GM12872 (cell line): ENCODE measurements around the gene ARHGAP9.

ENCODE experiments used
- CTCF ChIP-seq: IDR thresholded peaks from 3 replicates; pipeline ENCODE4 v1.5.1; 2011; ENCODE audit warnings: low read depth, mild to moderate bottlenecking, low read length, moderate library complexity; ENCODE audit not compliant: insufficient read depth

Gene ARHGAP9

GRCh38 chr12:57473886-57474285, 5.8 kb downstream of the ARHGAP9 start:
- no peak for TF ChIP-seq CTCF

- TF ChIP-seq CTCF: no peak
Measured at GRCh38 chr12:57473392-57473791, 6.3 kb downstream of the ARHGAP9 start.

- no peak for TF ChIP-seq CTCF
Measured at GRCh38 chr12:57472391-57472790, 7.3 kb downstream of the ARHGAP9 start.

- no peak for TF ChIP-seq CTCF
Measured at GRCh38 chr12:57471661-57472060, 8.0 kb downstream of the ARHGAP9 start.

GRCh38 chr12:57470970-57471656, 8.6 kb downstream of the ARHGAP9 start:
- no peak for TF ChIP-seq CTCF

- no peak for TF ChIP-seq CTCF
Measured at GRCh38 chr12:57470286-57470969, 9.2 kb downstream of the ARHGAP9 start.

- TF ChIP-seq CTCF: no peak
Measured at GRCh38 chr12:57469296-57470164, 10.1 kb downstream of the ARHGAP9 start.
